GM12892 (cell line): ENCODE measurements around the gene AP1B1.

Experiments
- POLR2A ChIP-seq: IDR thresholded peaks from 2 replicates; pipeline ENCODE4 v1.6.1; 2011; ENCODE audit warnings: low read depth, low read length, control low read depth
- POLR2AphosphoS5 ChIP-seq: IDR thresholded peaks from 2 replicates; pipeline ENCODE4 v1.6.1; 2011; ENCODE audit warnings: low read depth, low read length, control low read depth
- TAF1 ChIP-seq: IDR thresholded peaks from 2 replicates; pipeline ENCODE4 v1.6.1; 2011; ENCODE audit warnings: low read depth, mild to moderate bottlenecking, control low read depth, low read length, borderline replicate concordance

DNA sequence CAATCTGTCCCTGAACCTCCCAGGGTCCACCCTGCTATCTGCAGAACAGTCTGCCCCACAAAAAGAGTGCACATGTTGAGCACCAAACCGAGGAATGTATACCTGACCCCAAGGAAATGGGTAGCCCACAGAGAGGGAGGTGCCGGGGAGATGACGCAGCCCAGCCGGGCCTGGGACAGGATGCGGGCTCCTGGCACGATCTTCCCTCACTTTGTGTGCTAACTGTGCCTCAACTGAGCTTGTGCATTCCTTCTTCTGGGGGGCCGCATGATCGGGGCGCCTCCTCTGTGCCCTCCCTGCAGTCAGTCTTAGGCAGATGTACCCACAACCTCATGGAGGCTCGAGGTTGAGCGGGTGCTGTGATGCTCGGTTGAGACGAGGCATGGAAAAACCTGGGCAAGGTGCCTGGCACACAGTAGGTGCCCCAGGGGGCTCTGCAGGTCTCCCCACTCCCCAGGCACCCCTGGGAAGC lies 79.5 kb downstream of the AP1B1 start:
- TF ChIP-seq POLR2A = no peak
- TF ChIP-seq TAF1 = no peak
- no peak for TF ChIP-seq POLR2AphosphoS5
